HTR-8/SVneo (cell line): ENCODE measurements around the gene HRCT1.

Experiments
- DNase-seq: peaks from one replicate; pipeline ENCODE4 v3.0.0; 2011; ENCODE audit warnings: low spot score, mixed read lengths; ENCODE audit not compliant: insufficient read length
- FAIRE-seq: peaks from 2 replicates; lab custom pipeline; 2011; peaks lifted over from hg19 to GRCh38; lab: Jason Lieb, UNC

The HRCT1 gene

GRCh38 chr9:35938474-35939356, 32.7 kb downstream of the HRCT1 start:
- FAIRE-seq (no peak), DNase-seq (no peak)

GRCh38 chr9:35939679-35940250, 33.8 kb downstream of the HRCT1 start:
- FAIRE-seq: no peak

GRCh38 chr9:35940458-35941407, 34.7 kb downstream of the HRCT1 start:
- FAIRE-seq: no peak

More at GRCh38 chr9:35939679-35940250, 33.8 kb downstream of the HRCT1 start:
- no peak for DNase-seq

GRCh38 chr9:35942286-35942685, 36.3 kb downstream of the HRCT1 start:
- DNase-seq (no peak), FAIRE-seq (no peak)

More at GRCh38 chr9:35940458-35941407, 34.7 kb downstream of the HRCT1 start:
- no peak for DNase-seq

- FAIRE-seq (no peak), DNase-seq (no peak)
Measured at GRCh38 chr9:35944173-35944572, 38.2 kb downstream of the HRCT1 start.

GRCh38 chr9:35944841-35945240, 38.8 kb downstream of the HRCT1 start:
- no peak for DNase-seq
- no peak for FAIRE-seq

GRCh38 chr9:35945341-35946018, 39.5 kb downstream of the HRCT1 start:
- no peak for FAIRE-seq
- DNase-seq: peak; percentile 74

GRCh38 chr9:35948451-35948850, 42.4 kb downstream of the HRCT1 start:
- FAIRE-seq (no peak), DNase-seq (no peak)

- no peak for FAIRE-seq
- DNase-seq: no peak
Measured at GRCh38 chr9:35948901-35949318, 42.9 kb downstream of the HRCT1 start.

GRCh38 chr9:35951736-35952135, 45.7 kb downstream of the HRCT1 start:
- no peak for FAIRE-seq
- DNase-seq: no peak

GRCh38 chr9:35952526-35953191, 46.7 kb downstream of the HRCT1 start:
- no peak for DNase-seq
- FAIRE-seq: no peak

- DNase-seq (peak; percentile 51), FAIRE-seq (no peak)
Measured at GRCh38 chr9:35954942-35955546, 49.0 kb downstream of the HRCT1 start.

- no peak for FAIRE-seq
- DNase-seq: no peak
Measured at GRCh38 chr9:35956651-35957050, 50.6 kb downstream of the HRCT1 start.
